GM12878 (cell line): ENCODE measurements around the gene IRX6. TPM values are rescaled to one million over a fixed set of nuclear protein-coding genes. Genes with fewer than 3 reads are reported as not detected.

Source experiments
- ATAC-seq: fragments of 200-7000 bp; cut with Tn5 transposase; 3 replicates; pipeline ENCODE4 v1.9.1; 2020; ENCODE audit warnings: mild to moderate bottlenecking, moderate library complexity
- BruUV-seq: library from RNA; stranded (reverse); fragments of 400-500 nt; replicated peaks from 2 replicates; lab custom pipeline; 2021; lab: Mats Ljungman, UMichigan
- CTCF ChIA-PET: fragments of 300-600 bp; sonication (Branson Sonifier 250); formaldehyde crosslinking; extraction: SDS; loops from one replicate; lab custom pipeline; 2021; ENCODE audit warnings: inconsistent platforms; lab: Yijun Ruan, JAX
- POLR2A ChIA-PET: fragments of 350-600 bp; formaldehyde crosslinking; extraction: SDS; loops from one replicate; lab custom pipeline; 2021; ENCODE audit warnings: inconsistent platforms; lab: Charles Lee
- RAD21 ChIA-PET: fragments of 300-600 bp; sonication (Branson Sonifier 250); formaldehyde crosslinking; loops from one replicate; lab custom pipeline; 2023; ENCODE audit warnings: antibody characterized with exemption; ENCODE audit not compliant: unreplicated experiment; lab: Charles Lee
- SMC1A ChIA-PET: fragments of 300-600 bp; sonication (Branson Sonifier 250); formaldehyde crosslinking; loops from one replicate; lab custom pipeline; 2023; ENCODE audit not compliant: unreplicated experiment, uncharacterized antibody; lab: Charles Lee
- DNase-seq: peaks from one replicate; pipeline ENCODE4 v3.0.0-alpha.2; 2011; ENCODE audit warnings: low read depth, low spot score
- FAIRE-seq: peaks from 3 replicates; lab custom pipeline; 2011; peaks lifted over from hg19 to GRCh38; lab: Jason Lieb, UNC
- H2AFZ ChIP-seq: 2 replicates; pipeline ENCODE4 v1.6.0; 2011; ENCODE audit warnings: low read depth, low read length, control low read depth; ENCODE audit not compliant: control insufficient read depth
- H3K27ac ChIP-seq: 2 replicates; pipeline ENCODE4 v1.5.1; 2011; ENCODE audit warnings: control low read depth; ENCODE audit not compliant: control insufficient read depth, insufficient read depth
- H3K27me3 ChIP-seq, 2 experiments: replicated peaks in 1 of 2; 2 replicates each; pipeline versions ENCODE4 v1.6.0 to v1.6.1; 2011; ENCODE audit warnings: low read length in 1 of 2; ENCODE audit not compliant: control insufficient read depth in 2 of 2, insufficient read depth in 2 of 2
- H3K36me3 ChIP-seq, 2 experiments: 2 replicates each; pipeline ENCODE4 v1.5.1; 2011; ENCODE audit warnings: low read length in 1 of 2; ENCODE audit not compliant: control insufficient read depth in 2 of 2, insufficient read depth in 2 of 2
- H3K4me1 ChIP-seq: 2 replicates; pipeline ENCODE4 v1.6.1; 2011; ENCODE audit warnings: mild to moderate bottlenecking, low read length, moderate library complexity, mixed read lengths; ENCODE audit not compliant: control insufficient read depth, insufficient read depth
- H3K4me2 ChIP-seq: 2 replicates; pipeline ENCODE4 v1.6.0; 2011; ENCODE audit warnings: control low read depth; ENCODE audit not compliant: control insufficient read depth, insufficient read depth
- H3K4me3 ChIP-seq: fragments of 200-600 bp; sonication (generic); 2 replicates; pipeline ENCODE4 v1.5.1; 2016
- H3K79me2 ChIP-seq: 2 replicates; pipeline ENCODE4 v1.6.0; 2011; ENCODE audit warnings: low read length; ENCODE audit not compliant: control insufficient read depth, insufficient read depth
- H3K9ac ChIP-seq: 2 replicates; pipeline ENCODE4 v1.8.0; 2011; ENCODE audit warnings: low read length, control low read depth, mixed read lengths; ENCODE audit not compliant: control insufficient read depth, insufficient read depth
- H3K9me3 ChIP-seq: replicated peaks from 3 replicates; pipeline ENCODE4 v1.5.1; 2011; ENCODE audit warnings: mild to moderate bottlenecking, low read length; ENCODE audit not compliant: control insufficient read depth, insufficient read depth
- H4K20me1 ChIP-seq: 2 replicates; pipeline ENCODE4 v1.6.0; 2011; ENCODE audit not compliant: control insufficient read depth, insufficient read depth
- DPF2 ChIP-seq: fragments of 450-650 bp; IDR thresholded peaks from 2 replicates; pipeline ENCODE4 v1.6.1; 2017; ENCODE audit warnings: mild to moderate bottlenecking
- PAX5 ChIP-seq: IDR thresholded peaks from 2 replicates; pipeline ENCODE4 v1.6.1; 2011; ENCODE audit warnings: low read depth, low read length, borderline replicate concordance
- POLR2AphosphoS5 ChIP-seq: IDR thresholded peaks from 2 replicates; pipeline ENCODE4 v1.6.1; 2011; ENCODE audit warnings: mild to moderate bottlenecking, low read length, inconsistent platforms
- SMARCA5 ChIP-seq: fragments of 450-650 bp; IDR thresholded peaks from 2 replicates; pipeline ENCODE4 v1.6.1; 2017; ENCODE audit warnings: mild to moderate bottlenecking
- WGBS: methylation state at CpG from one replicate; pipeline ENCODE4 v1.1.6; 2016; ENCODE audit warnings: low lambda C conversion rate; ENCODE audit not compliant: insufficient replicate concordance, insufficient coverage; ENCODE audit errors: missing lambda C conversion rate; 5-methylcytosine and 5-hydroxymethylcytosine counted together
- in situ Hi-C: fragments of 300-500 bp; cut with MboI; formaldehyde crosslinking; loops from 9 replicates; pipeline ENCODE4 v1.14.3; 2018; ENCODE audit warnings: mixed read lengths
- intact Hi-C: fragments of 100-400 bp; cut with micrococcal nuclease; formaldehyde crosslinking; loops from one replicate; pipeline ENCODE4 v1.14.2; 2022; ENCODE audit not compliant: unreplicated experiment
- polyA plus RNA-seq, 11 experiments: library from polyadenylated mRNA; depleted of rRNA in 4 of 11; unstranded in 6 of 11; stranded (reverse) in 5 of 11; fragments of >200 nt; fragmentation: Nextera tagmentation in 4 of 11; fragmentation: Illumina TruSeq in 1 of 11; extraction: Ambion mirVana in 4 of 11; extraction: Trizol in 1 of 11; gene quantifications; 1 replicate in 1 of 11; 2 replicates in 10 of 11; pipeline versions ENCODE4 v1.2.1 to v1.2.3, GENCODE V29; 2011 to 2016; ENCODE audit warnings: inconsistent platforms in 2 of 11, missing spikeins in 2 of 11, low read depth in 1 of 11
- total RNA-seq, 4 experiments: library from RNA; depleted of rRNA in 3 of 4; stranded (reverse); fragments of >200 nt in 3 of 4; fragmentation: Illumina TruSeq in 1 of 4; extraction: Trizol in 1 of 4; gene quantifications; 2 replicates each; pipeline versions ENCODE4 v1.2.1 to v1.2.3, GENCODE V29; 2013 to 2021
- TF ChIP-seq, protein P1 (sequence below): IDR thresholded peaks from 2 replicates; pipeline ENCODE4 v1.6.1; 2012; ENCODE audit warnings: improper control_type of control experiment, low read depth, low read length; ENCODE audit not compliant: insufficient replicate concordance
- TF ChIP-seq, protein P2 (sequence below): fragments of 450-650 bp; IDR thresholded peaks from 2 replicates; pipeline ENCODE4 v1.6.1; 2017; ENCODE audit warnings: mild to moderate bottlenecking, low read depth, inconsistent platforms; ENCODE audit not compliant: poor library complexity, severe bottlenecking
- TF ChIP-seq, protein P3 (sequence below): fragments of 450-650 bp; IDR thresholded peaks from 2 replicates; pipeline ENCODE4 v1.6.1; 2017; ENCODE audit warnings: mild to moderate bottlenecking

The IRX6 gene
- total and polyA plus RNA-seq, 10 of the 15 experiments (the other 5 are each of a cell fraction or from before 2014, with no cell fraction given) = not detected

DNA sequence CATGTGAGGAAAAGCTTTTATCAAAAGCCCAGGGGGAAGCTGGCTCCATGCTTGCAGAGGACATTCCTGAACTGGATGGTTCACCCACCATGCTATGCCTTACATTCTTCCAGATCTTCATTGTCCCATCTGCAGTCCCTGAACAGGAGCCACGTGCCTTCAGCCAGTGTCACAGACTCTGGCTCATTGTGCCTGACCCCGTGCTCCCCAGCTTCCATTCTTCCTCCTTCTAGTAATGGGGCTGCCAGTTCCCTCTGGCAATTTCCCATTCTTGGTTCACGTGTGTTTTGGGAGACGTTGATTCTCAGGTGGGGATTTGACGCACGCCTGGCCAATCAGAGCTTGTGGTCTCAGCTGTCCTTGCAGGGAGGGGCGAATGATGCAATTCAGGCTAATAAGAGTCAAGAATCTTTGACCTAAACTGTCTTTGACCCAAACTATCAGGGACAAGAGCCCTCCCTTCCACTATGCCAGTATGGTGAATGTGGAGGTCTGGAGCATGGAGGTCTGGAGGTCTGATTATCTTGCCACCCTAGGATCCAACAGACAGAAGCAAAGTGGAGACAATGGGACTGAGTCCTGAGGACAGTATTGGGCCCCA, 52.7 kb downstream of the IRX6 start:
- Histone ChIP-seq H3K27me3 (peaks cover 0 to 2% of the 10 kb centered on the region in 2 experiments; a peak in 2 of 4 replicates), H3K9me3 (no peaks in the 10 kb centered on the region), H3K36me3 (no peaks in the 10 kb centered on the region), H2AFZ (no peak overlapping the region), H3K4me3 (no peak overlapping the region), H3K79me2 (no peaks in the 10 kb centered on the region), H3K4me2 (no peak overlapping the region), H3K27ac (no peak overlapping the region), H3K4me1 (no peaks in the 10 kb centered on the region), H4K20me1 (no peaks in the 10 kb centered on the region), H3K9ac (no peak overlapping the region)
- intact Hi-C loops (no loop called here), in situ Hi-C loops (no loop called here)
- ChIA-PET RAD21 (no interaction called here), CTCF (no interaction called here), SMC1A (no interaction called here), POLR2A (no interaction called here)
- no peak for TF ChIP-seq SMARCA5
- no peak for TF ChIP-seq POLR2AphosphoS5
- TF ChIP-seq, protein P1, sequence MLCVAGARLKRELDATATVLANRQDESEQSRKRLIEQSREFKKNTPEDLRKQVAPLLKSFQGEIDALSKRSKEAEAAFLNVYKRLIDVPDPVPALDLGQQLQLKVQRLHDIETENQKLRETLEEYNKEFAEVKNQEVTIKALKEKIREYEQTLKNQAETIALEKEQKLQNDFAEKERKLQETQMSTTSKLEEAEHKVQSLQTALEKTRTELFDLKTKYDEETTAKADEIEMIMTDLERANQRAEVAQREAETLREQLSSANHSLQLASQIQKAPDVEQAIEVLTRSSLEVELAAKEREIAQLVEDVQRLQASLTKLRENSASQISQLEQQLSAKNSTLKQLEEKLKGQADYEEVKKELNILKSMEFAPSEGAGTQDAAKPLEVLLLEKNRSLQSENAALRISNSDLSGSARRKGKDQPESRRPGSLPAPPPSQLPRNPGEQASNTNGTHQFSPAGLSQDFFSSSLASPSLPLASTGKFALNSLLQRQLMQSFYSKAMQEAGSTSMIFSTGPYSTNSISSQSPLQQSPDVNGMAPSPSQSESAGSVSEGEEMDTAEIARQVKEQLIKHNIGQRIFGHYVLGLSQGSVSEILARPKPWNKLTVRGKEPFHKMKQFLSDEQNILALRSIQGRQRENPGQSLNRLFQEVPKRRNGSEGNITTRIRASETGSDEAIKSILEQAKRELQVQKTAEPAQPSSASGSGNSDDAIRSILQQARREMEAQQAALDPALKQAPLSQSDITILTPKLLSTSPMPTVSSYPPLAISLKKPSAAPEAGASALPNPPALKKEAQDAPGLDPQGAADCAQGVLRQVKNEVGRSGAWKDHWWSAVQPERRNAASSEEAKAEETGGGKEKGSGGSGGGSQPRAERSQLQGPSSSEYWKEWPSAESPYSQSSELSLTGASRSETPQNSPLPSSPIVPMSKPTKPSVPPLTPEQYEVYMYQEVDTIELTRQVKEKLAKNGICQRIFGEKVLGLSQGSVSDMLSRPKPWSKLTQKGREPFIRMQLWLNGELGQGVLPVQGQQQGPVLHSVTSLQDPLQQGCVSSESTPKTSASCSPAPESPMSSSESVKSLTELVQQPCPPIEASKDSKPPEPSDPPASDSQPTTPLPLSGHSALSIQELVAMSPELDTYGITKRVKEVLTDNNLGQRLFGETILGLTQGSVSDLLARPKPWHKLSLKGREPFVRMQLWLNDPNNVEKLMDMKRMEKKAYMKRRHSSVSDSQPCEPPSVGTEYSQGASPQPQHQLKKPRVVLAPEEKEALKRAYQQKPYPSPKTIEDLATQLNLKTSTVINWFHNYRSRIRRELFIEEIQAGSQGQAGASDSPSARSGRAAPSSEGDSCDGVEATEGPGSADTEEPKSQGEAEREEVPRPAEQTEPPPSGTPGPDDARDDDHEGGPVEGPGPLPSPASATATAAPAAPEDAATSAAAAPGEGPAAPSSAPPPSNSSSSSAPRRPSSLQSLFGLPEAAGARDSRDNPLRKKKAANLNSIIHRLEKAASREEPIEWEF = no peak
- TF ChIP-seq, protein P2, sequence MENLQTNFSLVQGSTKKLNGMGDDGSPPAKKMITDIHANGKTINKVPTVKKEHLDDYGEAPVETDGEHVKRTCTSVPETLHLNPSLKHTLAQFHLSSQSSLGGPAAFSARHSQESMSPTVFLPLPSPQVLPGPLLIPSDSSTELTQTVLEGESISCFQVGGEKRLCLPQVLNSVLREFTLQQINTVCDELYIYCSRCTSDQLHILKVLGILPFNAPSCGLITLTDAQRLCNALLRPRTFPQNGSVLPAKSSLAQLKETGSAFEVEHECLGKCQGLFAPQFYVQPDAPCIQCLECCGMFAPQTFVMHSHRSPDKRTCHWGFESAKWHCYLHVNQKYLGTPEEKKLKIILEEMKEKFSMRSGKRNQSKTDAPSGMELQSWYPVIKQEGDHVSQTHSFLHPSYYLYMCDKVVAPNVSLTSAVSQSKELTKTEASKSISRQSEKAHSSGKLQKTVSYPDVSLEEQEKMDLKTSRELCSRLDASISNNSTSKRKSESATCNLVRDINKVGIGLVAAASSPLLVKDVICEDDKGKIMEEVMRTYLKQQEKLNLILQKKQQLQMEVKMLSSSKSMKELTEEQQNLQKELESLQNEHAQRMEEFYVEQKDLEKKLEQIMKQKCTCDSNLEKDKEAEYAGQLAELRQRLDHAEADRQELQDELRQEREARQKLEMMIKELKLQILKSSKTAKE = no peak
- no peak for TF ChIP-seq PAX5
- TF ChIP-seq DPF2 = no peak
- TF ChIP-seq, protein P3, sequence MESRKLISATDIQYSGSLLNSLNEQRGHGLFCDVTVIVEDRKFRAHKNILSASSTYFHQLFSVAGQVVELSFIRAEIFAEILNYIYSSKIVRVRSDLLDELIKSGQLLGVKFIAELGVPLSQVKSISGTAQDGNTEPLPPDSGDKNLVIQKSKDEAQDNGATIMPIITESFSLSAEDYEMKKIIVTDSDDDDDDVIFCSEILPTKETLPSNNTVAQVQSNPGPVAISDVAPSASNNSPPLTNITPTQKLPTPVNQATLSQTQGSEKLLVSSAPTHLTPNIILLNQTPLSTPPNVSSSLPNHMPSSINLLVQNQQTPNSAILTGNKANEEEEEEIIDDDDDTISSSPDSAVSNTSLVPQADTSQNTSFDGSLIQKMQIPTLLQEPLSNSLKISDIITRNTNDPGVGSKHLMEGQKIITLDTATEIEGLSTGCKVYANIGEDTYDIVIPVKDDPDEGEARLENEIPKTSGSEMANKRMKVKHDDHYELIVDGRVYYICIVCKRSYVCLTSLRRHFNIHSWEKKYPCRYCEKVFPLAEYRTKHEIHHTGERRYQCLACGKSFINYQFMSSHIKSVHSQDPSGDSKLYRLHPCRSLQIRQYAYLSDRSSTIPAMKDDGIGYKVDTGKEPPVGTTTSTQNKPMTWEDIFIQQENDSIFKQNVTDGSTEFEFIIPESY = no peak
- no peak for DNase-seq
- 37% methylated on average over 7 of the region's 7 CpGs for WGBS
- ATAC-seq = no peak
- BruUV-seq = no TSS peak
- no peak for FAIRE-seq
